22Rv1 (cell line): Measurements from ENCODE around the gene DSCAML1.

Experiments
- H3K27ac ChIP-seq: fragments of 450-650 bp; 2 replicates; pipeline ENCODE4 v1.5.1; 2017
- ZFX ChIP-seq: fragments of 450-650 bp; IDR thresholded peaks from 2 replicates; pipeline ENCODE4 v1.6.1; 2017; ENCODE audit warnings: antibody characterized with exemption, borderline replicate concordance
- TF ChIP-seq, protein P1 (sequence below): fragments of 450-650 bp; IDR thresholded peaks from 2 replicates; pipeline ENCODE4 v1.5.1; 2017; ENCODE audit warnings: mild to moderate bottlenecking

DSCAML1 gene

DNA sequence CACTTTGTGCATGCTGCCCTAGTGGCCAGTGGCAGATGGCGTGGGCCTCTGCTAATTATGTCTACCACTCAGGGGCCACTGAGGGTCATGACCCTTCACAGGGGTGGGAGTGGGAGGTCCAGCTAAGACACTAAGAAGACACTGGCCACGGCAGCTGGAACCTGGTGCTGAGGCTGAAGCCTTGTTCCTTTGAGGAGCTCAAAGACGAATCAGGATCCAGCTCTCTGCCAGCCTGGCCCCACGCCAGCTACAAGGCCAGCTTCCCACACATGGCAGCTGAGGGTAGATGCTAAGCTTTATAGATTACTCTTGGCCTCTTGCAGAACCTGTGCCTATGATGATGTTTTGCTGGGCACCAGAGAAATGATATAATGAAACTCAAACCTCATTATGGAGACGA lies 226.3 kb downstream of the DSCAML1 start:
- TF ChIP-seq, protein P1, sequence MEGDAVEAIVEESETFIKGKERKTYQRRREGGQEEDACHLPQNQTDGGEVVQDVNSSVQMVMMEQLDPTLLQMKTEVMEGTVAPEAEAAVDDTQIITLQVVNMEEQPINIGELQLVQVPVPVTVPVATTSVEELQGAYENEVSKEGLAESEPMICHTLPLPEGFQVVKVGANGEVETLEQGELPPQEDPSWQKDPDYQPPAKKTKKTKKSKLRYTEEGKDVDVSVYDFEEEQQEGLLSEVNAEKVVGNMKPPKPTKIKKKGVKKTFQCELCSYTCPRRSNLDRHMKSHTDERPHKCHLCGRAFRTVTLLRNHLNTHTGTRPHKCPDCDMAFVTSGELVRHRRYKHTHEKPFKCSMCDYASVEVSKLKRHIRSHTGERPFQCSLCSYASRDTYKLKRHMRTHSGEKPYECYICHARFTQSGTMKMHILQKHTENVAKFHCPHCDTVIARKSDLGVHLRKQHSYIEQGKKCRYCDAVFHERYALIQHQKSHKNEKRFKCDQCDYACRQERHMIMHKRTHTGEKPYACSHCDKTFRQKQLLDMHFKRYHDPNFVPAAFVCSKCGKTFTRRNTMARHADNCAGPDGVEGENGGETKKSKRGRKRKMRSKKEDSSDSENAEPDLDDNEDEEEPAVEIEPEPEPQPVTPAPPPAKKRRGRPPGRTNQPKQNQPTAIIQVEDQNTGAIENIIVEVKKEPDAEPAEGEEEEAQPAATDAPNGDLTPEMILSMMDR: no peak
- TF ChIP-seq ZFX: no peak
- no peak overlapping the region for H3K27ac ChIP-seq

DNA sequence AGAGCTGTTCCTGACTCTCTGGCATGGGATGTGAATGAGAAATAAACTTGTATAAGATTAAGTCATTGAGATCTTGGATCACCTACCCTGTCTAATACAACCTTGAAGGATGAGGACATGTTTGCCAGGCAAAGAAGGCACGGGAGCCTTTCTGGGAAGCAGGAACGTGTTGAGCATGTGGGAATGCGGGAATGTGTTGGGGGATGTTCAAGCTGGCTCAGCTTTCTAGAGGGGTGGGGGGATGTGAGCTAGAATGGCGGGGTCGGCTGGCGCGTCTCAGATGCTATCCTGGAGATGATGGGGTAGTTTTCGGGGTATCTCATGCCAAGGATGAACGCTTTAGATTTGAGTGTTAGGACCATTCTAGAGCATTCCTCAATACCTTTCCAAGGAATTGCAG lies 227.1 kb downstream of the DSCAML1 start:
- TF ChIP-seq ZFX: no peak
- TF ChIP-seq, protein P1: no peak
- no peak overlapping the region for H3K27ac ChIP-seq

DNA sequence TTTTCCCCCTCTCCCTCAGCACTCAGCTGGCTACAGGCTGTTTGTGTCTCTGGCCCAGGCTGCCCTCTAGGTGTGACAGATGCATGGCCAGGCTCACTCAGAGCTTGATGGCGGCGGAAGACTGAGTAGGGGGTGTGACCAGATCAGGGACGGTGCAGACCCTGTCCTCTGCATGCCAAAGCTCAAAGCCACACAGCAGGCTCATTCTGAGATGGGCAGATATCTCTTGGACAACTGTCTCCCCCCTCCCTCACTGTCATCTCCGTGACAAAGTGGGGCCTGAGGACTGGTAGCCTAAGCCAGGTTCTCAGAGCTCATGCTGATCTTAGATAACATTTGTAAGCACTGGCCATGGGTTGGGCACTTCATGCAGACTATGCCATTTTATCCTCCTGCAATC lies 231.3 kb downstream of the DSCAML1 start:
- no peak for TF ChIP-seq ZFX
- TF ChIP-seq, protein P1: no peak
- no peak overlapping the region for H3K27ac ChIP-seq

DNA sequence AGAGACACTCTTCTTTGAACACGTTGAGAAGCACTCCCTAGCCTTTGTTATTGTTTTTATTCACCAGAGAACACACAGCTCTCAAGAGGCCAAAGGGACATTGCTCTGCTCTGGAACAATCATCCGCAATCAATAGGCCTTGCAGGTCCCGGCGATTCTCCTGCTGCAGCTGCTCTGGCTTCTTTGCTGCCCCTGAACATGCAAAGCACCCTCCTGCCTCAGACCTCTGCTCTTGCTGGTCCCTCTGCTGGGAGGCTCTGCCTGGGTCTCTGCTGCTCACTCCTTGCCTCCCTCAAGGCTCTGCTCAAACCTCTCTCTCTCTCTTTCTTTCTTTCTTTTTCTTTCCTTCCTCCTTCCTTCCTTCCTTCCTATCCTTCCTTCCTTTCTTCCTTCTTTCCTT lies 232.7 kb downstream of the DSCAML1 start:
- no peak overlapping the region for H3K27ac ChIP-seq
- no peak for TF ChIP-seq ZFX
- TF ChIP-seq, protein P1: no peak

DNA sequence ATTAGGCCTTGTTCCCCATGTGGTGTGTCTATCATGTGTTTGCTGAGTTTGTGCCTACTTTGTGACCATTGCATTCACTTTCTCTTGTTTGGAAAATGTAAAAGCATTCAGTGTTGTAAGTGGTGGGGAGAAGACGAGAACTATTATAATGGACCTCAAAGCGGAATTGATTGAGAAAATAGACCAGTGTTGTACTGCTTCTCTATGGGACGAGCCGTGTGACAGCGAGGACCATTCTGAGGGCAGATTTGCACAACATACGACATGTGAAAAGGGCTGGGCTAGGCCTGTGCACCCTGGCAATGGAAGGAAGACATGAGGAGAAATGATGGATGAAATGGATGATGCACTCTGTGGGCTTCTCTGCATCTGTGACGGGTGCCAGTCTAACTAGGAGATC lies 233.5 kb downstream of the DSCAML1 start:
- no peak for TF ChIP-seq ZFX
- TF ChIP-seq, protein P1: no peak

DNA sequence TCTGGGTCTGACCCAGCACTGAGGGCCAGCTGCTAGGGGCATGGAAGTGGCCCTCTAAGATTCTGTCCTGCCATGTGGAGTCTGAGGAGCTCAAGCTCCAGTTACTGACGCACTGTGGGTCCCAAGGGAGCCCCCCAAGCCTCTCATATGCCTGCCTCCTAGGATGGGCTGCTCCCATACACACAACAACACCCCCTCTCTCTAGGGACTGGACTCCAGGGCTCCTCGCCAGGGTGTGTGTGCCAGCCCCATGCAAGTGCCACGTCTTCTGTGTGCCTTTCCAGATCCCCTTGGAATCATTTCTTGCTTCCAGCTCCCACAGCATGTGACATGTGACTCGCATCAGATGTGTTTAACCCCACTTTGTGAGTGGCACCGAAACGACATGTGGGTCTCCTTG lies 234.9 kb downstream of the DSCAML1 start:
- TF ChIP-seq, protein P1: no peak
- TF ChIP-seq ZFX: no peak
- H3K27ac ChIP-seq: no peak overlapping the region

More for the DNA sequence above, 233.5 kb downstream of the DSCAML1 start:
- H3K27ac ChIP-seq: no peak overlapping the region

DNA sequence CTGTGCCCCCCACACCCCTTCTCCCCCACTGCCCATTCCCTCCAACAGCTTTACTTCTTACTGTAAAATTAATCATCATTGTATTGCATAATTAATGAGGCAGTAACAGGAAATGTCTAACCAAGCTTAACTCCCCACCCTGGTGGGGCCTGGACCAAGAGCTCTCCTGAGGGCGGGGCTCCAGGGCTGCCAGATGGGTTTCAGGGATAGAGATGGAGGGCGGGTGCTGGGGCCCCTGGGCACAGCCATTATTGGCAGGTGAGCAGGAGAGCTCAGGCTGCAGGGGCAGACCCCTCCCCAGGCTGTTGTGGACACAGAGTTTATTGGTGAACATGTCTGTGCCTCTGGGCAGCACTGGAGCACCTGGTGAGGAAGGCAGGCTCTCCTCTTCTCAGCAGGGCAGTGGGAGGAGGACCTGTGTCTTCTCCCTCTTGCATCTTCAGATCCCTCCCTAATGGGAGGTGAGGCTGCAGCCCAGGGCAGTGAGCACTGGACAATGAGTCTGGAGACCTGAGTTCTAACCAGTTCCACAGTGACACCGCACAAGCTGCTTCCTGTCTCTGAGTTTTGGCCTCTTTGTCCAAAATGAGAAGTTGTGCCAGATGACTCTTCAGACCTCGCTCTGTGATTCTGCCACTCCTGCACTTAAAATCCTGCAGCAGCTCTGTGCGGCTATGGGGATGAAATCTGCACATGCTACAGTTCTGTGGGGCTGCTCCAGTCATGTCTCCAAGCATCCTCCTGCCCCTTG lies 236.1 kb downstream of the DSCAML1 start:
- TF ChIP-seq, protein P1: no peak
- no peak for TF ChIP-seq ZFX
- H3K27ac ChIP-seq: no peak overlapping the region
